ENCODE results near the gene SLC39A6.
"Not testable (repeated sequence)": the region's sequence is repeated elsewhere in the genome, so short reads cannot be mapped to it uniquely, and the experiment has no call there.

The SLC39A6 gene

DNA sequence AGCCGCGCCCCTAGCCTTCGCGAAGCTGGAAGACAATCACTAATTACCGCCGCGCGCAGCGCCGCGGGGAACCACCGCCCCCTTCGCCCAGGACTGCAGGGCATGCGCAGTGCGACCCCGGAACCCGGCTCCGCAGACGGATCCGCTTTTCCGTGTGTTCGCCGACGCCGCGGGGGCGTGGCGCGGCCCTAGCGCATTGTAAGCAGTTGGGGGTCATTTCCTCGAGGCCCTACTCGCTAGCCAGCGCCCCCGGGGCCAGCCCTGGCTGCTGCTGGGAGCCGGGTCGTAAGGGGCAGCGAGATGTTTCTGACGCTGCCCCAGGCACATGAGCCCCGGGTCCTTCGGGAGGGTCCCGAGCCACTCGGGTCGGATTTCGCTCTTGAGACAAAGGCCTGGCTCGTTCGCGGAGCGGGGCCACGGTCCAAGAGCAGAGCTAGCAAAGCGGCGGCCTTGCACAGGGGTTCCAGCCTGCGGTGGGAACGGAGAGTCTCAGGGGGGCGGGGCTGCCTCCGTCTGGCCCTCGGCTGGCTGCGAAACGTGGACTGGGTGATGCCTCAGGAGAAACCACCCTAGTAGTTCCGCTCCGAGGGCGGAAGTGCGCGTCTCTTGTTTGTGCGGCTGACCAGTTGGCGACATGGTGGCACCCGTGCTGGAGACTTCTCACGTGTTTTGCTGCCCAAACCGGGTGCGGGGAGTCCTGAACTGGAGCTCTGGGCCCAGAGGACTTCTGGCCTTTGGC lies at the start of gene SLC39A6, which contains the start of gene ELP2:
Gene SLC39A6, minus strand, starts transcription at position 41 of the 739 bp plus-strand sequence. CDS start 2,333 bp downstream, outside the sequence.
Gene ELP2, plus strand, starts transcription at position 600 of the 739 bp plus-strand sequence. Its CDS starts 35 bp downstream, at position 635.
- in situ Hi-C loops (cut with HindIII; ENCODE audit: low sequenced_read_pairs): no loop called here

DNA sequence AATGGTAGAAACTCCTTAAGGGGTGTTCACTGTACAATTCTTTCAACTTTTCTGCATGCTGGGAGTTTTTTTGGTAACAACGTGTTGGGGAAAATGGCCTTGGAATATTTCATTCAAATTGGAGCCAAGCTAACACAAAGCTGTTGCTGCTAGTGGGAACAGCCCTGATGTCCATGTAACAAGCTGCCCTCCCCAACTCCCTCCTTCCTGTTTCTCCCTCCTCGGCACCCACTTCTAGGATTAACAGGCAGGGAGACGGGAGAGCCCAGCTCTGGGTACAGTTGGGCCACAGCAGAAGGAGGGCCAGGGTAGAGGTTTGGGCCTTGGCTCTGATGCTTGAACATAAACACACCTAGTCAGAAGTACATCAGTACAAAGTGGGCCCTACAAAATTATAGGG lies 48.8 kb upstream of the SLC39A6 start:
- in situ Hi-C loops (cut with HindIII; ENCODE audit: low sequenced_read_pairs): no loop called here

DNA sequence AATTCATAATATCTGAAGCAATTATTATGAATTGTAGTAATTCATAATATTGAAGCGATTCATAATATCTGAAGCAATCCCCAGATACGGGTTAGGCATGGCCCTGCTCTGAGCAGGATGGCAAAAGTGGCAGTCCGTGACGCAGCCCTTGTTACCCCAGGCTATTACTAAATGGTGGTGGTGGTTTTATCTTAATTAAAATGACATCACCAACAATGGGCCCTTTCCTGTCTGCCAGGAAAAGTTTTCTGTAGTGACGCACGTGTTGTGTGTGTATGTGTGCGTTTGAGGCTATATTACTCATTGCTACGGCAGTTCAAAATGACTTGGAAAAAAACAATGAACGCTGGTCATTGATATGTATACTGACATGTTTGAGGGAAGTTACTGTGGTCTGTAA lies 47.6 kb upstream of the SLC39A6 start:
- in situ Hi-C loops (cut with HindIII; ENCODE audit: low sequenced_read_pairs): no loop called here

GRCh38 chr18:36176177-36176584 lies 47.0 kb upstream of the SLC39A6 start:
- in situ Hi-C loops (cut with HindIII; ENCODE audit: low sequenced_read_pairs): no loop called here

DNA sequence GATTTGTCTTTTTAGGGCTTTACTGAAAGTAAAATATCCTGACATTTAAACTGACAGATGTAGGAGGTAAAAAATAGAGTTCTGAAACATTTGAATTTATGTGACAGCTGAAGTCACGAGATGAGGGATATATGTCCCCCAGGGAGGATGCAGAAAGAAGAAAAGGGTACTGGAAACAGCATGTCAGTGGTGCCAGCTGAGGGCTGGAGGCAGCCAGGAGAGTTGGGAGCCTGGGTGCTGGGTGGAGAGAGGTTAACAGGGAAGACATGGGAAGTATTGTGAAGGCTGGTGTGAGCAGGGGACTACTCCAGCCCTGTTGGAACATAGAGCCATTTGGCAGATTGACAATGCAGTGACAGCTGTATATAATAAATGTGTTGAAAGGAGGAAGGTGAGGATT lies 46.3 kb upstream of the SLC39A6 start:
- in situ Hi-C loops (cut with HindIII; ENCODE audit: low sequenced_read_pairs): no loop called here

GRCh38 chr18:36169938-36170337 lies 40.8 kb upstream of the SLC39A6 start:
- in situ Hi-C loops (cut with HindIII; ENCODE audit: low sequenced_read_pairs): no loop called here

DNA sequence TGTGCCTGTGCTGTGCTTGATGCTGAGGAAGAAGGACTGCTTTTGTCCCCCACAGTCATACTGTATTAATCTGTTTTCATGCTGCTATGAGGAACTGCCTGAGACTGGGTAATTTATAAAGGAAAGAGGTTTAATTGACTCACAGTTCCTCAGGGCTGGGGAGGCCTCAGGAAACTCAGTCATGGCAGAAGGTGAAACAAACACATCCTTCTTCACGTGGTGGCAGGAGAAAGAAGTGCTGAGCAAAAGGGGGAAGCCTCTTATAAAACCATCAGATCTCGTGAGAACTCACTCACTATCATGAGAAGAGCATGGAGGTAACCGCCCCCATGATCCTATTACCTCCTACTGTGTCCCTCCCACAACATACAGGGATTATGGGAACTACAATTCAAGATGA lies 39.2 kb upstream of the SLC39A6 start:
- in situ Hi-C loops (cut with HindIII; ENCODE audit: low sequenced_read_pairs): not testable (repeated sequence)

DNA sequence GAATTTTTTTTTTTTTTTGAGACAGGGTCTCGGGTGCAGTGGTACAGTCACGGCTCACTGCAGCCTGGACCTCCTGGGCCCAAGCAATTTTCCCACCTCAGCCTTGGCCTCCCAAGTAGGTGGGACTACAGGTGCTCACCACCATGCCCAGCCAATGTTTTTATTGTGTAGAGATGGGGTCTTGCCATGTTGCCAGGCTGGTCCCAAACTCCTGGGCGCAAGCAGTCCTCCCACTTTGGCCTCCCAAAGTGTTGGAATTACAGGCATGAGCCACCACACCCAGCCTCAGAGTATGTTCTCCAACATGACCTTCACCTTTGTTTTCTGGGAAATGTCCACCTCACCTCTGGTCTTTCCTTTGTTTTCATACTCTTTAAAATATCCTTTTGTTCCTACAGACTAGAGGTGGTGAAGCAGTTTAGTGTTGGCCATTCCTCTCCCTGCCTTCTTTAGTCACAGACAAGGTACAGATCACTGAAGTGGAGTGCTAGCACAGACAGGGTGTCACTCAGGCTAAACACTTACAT lies 38.6 kb upstream of the SLC39A6 start:
- in situ Hi-C loops (cut with HindIII; ENCODE audit: low sequenced_read_pairs): no loop called here

DNA sequence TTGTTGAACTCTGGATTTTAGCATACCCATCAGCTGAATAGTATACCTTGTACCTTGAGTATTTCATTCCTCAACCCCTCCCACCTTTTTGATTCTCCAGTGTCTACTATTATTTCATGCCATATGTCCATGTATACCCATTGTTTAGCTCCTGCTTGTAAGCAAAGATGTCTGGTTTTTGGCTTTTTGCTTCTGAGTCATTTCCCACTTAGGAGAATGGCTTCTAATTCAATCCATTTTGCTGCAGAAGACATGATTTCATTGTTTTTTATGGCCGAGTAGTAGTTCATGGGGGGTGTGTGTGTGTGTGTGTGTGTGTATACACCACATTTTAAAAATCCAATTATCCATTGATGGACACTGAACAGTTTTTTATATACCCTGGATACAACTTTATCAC lies 33.8 kb upstream of the SLC39A6 start:
- in situ Hi-C loops (cut with HindIII; ENCODE audit: low sequenced_read_pairs): no loop called here

- in situ Hi-C loops (cut with HindIII; ENCODE audit: low sequenced_read_pairs): no loop called here
Observed at GRCh38 chr18:36160959-36161371, 31.8 kb upstream of the SLC39A6 start.

DNA sequence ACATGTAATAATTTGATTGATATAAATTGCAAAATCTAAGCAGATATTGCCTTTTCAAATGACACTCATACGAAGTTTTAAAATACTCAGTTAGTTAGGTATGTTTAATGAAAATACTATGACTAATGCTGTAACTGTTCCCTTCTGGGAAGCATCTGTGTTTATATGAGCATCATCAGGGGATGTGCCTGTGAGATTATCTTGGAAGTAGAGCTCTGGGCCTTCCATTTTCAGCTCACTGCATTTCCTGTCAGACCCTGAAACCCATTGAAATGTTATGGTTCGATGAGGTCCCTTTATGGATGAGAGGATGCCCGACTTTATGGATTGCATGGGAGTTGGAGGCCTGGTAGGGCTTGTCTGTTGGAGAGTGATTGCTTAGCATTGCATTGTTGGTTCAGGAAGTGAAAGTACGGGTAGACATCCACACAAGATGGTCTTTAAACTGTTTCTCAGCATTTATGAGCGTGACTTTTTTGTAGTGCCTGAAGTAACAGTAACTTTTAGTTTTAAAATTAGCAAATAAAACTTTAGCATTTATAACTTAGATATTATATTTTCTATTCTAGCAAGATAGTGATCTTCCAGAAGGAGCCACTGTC lies 29.2 kb upstream of the SLC39A6 start:
- in situ Hi-C loops (cut with HindIII; ENCODE audit: low sequenced_read_pairs): no loop called here

DNA sequence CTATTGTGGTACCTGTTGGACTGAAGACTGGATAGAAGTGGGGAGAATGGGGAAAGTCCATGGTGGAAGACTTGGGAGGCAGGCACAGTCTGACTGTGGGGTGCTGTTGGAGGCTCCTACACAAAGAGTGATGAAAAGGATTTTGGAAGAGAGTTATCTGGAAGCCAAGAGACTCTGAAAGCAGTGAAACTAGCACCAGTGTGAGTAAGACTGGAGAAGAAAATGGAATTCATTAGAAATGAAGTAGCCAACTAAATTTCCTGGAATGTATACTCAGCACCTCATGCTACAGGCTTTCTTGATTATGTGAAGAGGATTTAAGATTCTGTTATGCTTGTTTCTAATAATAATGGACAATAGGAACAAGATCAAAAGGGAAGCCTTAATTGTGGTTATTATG lies 28.3 kb upstream of the SLC39A6 start:
- in situ Hi-C loops (cut with HindIII; ENCODE audit: low sequenced_read_pairs): no loop called here

GRCh38 chr18:36155851-36156757 lies 27.0 kb upstream of the SLC39A6 start:
- in situ Hi-C loops (cut with HindIII; ENCODE audit: low sequenced_read_pairs): no loop called here

DNA sequence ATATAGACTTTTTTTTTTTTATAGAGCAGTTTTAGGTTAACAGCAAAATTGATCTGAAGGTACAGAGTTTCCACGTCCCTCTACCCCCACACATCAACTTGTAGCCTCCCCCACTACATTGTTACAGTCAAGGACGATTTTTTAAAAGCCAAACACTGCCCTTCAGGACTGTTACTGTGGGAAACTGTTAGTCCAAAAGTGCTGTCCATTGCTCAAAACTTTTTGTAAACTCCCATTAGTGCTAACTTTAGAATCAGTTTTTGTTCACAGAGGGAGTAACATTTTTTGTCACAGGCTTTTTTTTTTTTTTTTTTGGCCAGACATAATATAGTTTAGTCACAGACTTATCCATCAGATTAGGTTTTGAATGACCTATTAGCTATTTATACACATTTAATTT lies 24.6 kb upstream of the SLC39A6 start:
- in situ Hi-C loops (cut with HindIII; ENCODE audit: low sequenced_read_pairs): no loop called here

DNA sequence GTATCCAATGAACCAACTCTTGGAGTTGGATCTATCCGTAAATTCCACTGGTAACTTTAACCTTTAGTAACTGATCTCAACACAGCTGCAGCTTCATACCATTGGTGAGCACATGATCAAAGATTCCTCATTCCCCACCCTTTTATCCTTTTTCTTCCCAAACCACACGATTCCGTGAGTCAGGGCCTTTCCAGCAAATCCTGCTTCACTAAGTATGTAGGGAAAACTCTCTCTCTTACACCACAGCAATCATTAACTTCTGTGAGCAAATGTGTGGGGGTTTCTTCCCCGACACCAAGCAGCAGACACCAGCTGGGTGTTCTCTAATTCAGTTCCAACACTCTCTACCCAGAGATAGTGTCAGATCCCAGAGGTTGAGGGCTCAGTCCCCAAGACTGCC lies 24.1 kb upstream of the SLC39A6 start:
- in situ Hi-C loops (cut with HindIII; ENCODE audit: low sequenced_read_pairs): no loop called here

GRCh38 chr18:36152781-36153180 lies 23.6 kb upstream of the SLC39A6 start:
- in situ Hi-C loops (cut with HindIII; ENCODE audit: low sequenced_read_pairs): no loop called here

DNA sequence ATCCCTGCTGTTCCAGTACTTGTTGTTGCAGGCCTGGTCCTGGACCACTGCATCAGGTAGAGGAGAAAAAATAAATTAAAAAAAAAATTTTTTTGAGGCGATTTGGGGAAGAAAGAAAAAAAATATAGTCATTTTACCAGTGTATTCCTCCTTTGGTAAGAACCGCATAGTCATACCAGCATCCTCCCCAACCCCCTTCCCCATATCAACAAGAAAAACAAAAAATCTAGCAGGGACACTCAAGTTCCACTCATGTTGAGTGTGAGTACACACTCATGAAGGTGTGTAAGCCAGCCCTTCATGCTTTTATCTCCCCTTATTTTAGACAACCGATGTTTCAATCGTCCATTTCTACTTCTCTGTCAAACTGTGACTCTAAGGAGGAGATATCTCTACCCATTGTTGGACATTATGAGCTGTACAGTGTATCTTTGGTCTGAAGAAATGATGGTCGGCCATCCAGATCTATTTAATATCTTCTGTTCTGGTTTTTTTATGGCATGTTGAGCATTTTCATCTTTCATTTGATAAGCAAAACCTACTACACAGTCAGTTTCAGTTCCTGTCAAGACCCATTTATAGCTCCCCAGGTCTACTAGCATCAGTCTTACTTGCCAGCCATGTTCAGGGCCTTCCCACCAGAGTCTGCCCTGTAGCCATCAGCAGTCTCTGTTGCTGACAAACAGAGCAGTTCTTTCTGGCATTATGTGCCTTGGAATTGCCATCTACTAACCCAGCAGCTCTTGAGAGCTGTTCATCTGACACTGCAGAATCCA lies 20.6 kb upstream of the SLC39A6 start:
- in situ Hi-C loops (cut with HindIII; ENCODE audit: low sequenced_read_pairs): no loop called here

DNA sequence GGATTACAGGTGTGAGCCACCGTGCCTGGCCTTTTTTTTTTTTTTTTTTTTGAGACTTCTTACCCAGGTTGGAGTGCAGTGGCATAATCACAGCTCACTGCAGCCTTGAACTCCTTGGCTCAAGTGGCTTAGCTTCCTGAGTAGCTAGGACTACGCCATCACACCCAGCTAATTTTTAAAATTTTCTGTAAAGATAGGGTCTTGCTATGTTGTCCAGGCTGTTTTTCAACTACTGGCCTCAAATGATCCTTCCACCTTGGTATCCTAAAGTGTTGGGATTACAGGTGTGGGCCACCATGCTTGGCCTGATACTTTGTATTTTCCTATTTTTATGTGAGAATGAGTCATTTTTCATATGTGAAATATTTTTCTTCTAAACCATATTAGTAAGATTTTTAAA lies 14.3 kb upstream of the SLC39A6 start:
- in situ Hi-C loops (cut with HindIII; ENCODE audit: low sequenced_read_pairs): no loop called here

GRCh38 chr18:36142751-36143150 lies 13.6 kb upstream of the SLC39A6 start:
- in situ Hi-C loops (cut with HindIII; ENCODE audit: low sequenced_read_pairs): no loop called here

GRCh38 chr18:36141576-36141975 lies 12.4 kb upstream of the SLC39A6 start:
- in situ Hi-C loops (cut with HindIII; ENCODE audit: low sequenced_read_pairs): no loop called here
